ENCODE results near the gene FAM78A.

FAM78A gene

DNA sequence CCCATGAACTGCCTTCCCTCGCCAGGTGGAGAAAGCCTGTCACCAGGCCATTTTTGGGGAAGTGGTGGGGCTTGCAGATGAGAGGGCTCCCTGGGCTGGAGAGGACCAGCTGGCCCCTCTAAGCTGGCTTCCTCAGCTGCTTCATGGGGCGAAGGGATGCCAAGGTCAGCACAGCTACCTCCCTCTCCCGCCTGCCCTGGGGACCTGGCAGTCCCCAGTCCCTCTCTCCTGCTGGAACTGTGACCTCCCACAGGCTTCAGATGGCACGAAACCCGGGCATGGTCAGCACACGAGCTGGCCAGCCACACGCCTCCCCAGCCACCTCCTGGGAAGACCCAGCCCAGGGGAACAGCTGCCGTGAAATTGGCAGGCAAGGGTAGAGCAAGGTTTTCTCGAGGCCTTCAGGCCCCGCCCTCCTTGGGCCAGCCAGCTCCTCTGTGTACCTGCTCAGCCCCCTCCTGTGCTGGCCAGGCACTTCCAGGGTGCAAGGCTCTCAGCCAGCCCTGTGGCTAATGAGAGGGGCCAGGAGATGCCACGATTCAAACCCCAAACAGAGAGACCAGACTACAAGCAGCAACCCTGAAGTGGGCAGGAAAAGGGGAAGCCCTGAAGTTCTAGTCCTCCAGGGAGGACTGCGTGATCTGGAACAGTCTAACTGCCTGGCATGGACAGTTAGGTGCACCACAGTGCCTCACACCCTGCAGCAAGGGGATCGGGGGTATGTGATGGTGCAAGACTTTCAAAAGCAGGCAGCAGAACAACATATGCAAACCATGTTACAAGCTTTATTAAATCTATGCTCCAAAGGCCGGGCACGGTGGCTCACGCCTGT lies 26.1 kb upstream of the FAM78A start:
- DNase-seq (ENCODE audit: low read depth), result no peak

DNA sequence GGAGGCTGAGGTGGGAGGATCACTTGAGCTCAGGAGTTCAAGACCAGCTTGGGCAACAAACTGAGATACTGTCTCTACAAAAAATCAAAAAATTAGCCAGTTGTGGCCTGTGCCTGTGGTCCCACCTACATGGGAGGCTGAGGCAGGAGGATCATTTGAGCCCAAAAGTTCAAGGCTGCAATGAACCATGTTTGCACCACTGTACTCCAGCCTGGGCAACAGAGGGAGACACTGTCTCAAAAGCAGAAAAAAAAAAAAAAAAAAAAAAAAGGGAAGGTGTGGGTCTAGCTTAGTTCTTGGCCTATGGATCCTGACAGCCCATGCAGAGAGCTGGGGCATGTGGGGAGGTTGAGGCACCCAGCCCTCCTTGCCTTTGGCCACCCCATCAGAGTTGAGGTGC lies 24.1 kb upstream of the FAM78A start:
- no peak for DNase-seq (ENCODE audit: low read depth)

DNA sequence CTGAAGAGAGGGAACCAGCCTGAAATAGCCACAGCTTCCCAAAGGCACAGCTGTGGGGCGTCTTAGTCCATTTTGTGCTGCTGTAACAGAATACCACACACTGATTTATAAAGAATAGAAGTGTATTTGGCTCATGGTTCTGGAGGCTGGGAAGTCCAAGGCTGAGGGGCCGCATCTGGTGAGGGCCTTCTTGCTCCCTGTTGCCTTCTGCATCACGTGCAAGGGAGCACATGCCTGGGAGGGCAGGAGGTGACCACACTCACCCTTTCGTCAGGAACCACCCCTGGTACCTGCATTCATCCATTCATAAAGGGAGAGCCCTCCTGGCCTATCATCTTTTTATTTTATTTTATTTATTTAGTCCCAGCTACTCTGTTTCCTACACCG lies 23.6 kb upstream of the FAM78A start:
- DNase-seq (ENCODE audit: low read depth), result no peak

DNA sequence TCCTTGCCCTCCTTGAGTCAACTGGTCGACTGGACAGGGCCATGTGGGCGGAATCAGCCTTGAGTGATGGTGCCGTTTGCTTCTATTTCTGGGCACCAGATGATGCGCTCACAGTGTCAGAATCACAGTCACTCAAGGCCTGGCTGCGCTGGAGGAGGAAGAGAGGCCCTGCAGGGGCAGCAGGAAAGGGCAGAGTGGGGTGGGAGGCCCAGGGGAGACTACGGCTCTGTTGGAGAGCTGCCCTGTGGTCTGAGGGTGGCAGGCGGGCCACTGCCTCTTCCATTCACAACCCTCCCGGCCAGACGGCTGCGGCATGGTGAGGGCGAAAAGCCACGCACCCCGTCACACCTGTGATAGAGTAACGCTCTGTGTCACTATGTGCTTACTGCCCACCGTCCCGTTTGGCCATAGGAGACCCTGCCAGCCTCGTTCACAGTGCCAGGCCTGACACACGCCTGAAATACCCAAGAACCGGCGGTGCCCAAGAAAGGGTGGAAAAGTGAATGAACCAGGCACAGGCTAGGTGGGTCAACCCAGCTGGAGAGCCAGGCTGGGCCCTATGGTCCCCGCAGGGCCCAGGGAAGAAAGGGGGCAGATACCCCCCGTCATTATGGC lies 23.1 kb upstream of the FAM78A start:
- no peak for DNase-seq (ENCODE audit: low read depth)

DNA sequence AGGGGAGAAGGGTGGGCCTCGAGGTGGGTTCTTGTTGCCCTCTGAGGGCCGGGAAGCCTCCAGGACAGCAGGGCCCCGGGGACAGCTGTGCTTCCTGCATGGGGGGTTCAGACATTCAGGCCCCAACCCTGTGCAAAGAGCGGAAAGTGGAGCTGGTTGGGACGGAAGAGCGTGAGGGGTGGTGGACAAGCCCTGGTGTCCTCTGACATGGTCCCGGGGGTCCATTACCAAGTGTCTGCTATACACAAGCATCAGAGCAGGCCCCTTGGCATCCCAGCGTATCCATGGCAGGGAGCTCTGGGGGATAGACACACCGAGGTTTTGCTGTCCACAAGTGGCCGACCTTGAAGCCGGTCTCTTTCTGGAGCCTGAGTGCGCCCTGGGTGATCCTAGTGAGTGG lies 22.5 kb upstream of the FAM78A start:
- no peak for DNase-seq (ENCODE audit: low read depth)

DNA sequence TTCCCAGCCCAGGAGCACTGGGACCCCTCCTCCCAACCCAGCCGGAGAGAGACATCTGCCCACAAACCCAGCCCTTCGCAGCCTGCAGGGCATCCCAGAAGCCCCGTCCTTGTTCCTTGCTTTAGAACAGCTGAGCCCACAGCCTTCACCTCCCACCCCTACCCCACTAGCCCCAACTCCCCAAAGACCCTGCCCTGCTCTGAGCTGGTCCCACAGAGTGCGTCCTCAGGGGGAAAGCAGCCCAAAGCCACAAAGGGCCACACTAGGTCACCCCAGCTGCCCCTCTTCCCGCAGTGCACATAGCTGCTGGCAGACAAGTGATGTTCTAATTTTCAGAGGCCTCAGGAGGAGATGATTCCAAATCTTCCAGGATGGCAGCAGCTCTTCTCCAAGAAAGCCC lies 22.0 kb upstream of the FAM78A start:
- no peak for DNase-seq (ENCODE audit: low read depth)

DNA sequence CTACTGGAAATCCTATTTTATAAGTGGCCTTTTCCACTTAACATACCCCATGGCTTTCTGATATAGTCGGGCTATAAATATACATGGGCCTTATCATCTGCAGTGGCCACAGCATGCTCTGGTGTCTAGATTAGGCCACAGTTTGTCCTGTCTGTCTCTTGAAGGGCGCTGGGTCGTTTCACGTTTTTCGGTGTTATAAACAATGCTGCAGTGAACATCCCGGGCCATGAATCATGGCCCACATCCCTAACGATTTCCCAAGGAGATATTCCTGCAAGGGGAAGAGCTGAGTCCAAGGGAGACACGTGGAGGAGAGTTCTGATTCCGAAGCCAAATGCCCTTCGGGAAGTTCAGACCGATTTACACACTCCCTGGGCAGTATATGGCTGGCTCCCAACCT lies 21.6 kb upstream of the FAM78A start:
- DNase-seq (ENCODE audit: low read depth), result no peak

DNA sequence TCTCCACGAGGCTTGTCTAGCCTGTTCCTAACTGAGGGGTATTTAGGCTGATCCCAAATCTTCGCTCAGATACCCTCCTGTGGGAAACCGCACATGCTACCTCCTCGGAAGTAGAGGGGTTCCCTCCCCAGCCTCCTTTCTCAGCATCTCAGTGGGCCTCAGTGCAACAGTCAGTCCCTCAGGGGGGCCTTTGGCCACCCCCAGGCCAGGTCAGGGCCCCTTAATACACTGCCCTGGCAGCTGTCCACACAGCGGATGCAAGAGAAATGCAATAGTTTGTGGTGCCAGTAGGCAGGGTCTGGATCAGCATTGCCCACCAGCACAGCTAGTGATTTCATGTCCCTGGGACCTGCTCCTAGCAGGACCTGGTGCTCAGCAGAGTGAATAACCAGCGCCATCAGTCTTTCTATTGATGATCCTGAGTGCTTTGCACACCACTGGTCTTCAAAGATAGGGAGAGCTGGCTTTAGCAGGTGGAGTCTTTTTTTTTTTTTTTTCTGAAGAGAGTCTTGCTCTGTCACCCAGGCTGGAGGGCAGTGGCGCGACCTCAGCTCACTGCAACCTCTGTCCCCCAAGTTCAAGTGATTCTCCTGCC lies 20.7 kb upstream of the FAM78A start:
- DNase-seq (ENCODE audit: low read depth), result no peak

DNA sequence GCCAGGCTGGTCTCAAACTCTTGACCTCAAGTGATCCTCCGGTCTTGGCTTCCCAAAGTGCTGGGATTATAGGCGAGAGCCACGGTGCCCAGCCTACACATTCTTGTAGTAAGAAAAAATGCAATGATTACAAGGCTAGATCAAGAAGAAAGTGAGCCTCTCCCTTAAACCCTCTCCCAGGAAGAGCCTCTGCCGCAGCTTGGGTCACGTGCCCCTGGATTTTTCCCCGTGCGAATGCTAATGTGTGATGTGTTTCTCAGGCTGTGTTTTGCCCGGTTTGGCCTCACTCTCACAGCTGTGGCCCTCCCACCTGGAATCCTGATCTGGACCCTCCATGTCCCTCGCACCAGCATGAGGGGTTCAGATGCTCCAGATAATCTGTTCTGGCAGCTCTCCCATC lies 20.1 kb upstream of the FAM78A start:
- DNase-seq (ENCODE audit: low read depth), result no peak

DNA sequence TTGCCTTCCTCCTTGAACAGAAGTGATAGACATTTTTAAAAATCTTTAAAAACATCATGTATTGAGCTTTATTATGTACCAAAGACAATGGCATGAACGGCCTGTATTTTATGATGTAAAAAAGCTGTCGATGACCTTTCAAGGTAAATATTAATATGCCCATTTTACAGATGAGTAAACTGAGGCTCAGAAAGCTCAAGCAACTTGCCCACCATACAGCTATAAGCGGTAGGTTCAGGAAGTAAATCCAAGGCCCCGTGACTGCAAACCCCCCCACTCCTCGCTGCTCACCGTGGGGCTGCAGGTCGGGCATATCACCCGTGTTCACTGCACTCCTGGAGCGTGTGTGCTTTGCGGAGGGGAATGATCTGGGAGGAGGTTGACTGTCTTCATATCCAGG lies 16.6 kb upstream of the FAM78A start:
- no peak for DNase-seq (ENCODE audit: low read depth)

DNA sequence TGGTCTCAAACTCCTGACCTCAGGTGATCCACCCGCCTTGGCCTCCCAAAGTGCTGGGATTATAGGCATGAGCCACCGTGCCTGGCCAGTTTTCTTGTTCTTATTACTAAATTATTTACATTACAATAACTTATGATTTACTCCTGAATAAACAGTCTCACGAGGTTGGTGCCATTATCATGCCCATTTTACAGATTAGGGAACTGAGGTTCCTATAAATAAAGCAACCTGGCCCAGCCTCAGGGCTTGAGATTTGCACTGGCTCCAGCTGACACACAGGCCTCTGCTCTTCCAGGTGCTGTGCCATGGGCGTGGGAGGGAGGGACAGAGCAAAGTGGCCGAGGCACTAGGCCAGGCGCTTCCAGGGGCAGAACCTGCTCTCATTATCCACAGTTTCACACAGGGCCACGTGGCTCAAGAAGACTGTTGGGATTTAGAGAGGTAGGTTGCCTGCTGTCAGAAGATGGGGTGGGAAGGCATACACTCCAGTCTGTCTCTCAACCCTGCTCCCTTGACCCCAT lies 15.5 kb upstream of the FAM78A start:
- DNase-seq (ENCODE audit: low read depth), result no peak

DNA sequence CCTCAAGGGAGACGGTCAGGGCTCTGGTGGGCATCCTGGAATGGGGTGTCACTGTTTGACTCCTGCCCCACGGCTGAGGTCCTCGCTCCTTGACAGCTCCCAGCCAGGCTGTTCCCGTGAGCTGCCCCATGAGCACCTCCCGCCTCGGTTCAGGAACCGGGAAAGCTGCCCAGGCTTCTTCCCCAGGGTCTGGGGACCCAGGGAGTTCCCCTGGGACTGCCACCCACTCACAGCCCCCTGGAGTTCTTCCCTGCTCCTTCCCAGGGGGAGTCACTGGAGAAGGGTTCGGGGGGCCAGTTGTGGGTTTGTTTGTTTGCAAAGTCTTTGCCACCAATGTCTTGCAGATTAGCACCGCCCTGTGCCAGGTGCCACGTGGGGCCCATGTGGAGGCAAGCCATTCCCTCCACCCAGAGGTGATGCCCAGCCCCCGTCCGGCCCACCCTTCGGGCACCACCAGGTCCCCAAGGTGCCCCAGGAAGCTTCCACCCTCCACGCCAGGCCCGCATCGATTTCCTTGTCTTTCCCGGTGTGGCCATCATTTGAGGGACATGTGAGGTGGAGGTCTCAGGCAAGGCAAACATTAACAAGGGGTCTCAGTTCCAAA lies 14.6 kb upstream of the FAM78A start:
- DNase-seq (ENCODE audit: low read depth), result no peak

DNA sequence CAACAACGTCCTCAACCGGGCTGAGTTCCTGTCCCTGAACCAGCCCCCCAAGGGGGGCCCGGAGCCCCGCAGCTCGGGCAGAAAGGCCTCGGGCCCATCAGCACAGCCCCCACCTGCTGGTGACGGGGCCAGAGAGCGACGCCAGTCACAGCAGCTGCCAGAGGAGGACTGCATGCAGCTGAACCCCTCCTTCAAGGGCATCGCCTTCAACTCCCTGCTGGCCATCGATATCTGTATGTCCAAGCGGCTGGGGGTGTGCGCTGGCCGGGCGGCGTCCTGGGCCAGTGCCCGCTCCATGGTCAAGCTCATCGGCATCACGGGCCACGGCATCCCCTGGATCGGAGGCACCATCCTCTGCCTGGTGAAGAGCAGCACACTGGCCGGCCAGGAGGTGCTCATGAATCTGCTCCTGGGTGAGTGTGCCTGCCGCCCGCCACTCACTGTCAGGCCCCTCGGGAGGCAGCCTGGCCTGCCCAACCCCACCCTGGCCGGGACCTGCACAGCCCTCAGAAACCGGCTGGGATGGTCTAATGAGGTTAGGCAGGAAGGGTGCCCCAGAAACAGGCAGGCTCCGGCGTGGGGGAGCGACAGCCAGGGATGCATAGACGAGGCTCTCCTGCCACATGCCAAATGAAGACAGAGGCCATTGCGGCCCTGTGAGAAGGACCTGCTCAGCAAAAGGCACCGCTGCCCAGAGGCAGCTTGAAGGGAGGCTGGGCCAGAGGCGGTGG lies 13.9 kb upstream of the FAM78A start:
- no peak for DNase-seq (ENCODE audit: low read depth)

DNA sequence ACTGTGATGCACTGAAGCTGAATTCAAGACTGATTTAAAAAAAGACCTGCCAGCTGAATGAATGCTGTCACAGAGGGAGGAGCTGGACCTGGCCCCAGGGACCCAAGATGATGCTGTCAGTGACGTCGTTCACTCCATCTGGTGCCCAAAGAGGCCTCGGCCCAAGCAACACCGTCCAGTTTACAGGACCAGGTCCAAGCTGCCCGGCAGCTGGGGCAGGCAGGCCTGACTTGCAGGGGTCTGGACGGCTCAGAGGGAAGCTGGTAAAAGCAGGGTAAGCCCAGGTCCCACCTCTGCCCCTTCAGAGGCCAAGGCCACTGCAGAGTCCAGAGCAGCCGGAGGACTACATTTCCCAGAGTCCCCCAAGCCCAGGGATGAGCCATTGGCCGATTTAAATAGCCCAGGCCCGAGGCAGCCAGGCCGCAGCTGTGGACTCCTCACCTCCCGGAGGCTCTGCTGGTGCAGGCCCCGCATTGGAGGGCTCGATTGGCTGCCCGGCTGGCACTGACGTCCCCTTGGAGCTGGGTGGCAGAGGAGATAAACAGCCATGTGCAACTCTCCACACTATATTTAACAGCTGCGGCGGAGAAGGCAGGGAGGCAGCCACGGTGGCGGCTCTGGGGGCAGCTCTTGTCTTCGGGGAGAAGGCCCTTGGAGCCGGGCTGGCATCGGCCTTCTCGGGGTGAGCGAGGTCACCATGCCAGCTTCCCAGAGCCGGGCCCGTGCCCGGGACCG lies 13.2 kb upstream of the FAM78A start, which contains the start of gene PLPP7:
TSS of gene PLPP7 (plus strand) at position 423 of the 735 bp plus-strand sequence. CDS start at position 698, 275 bp downstream.
- no peak for DNase-seq (ENCODE audit: low read depth)

DNA sequence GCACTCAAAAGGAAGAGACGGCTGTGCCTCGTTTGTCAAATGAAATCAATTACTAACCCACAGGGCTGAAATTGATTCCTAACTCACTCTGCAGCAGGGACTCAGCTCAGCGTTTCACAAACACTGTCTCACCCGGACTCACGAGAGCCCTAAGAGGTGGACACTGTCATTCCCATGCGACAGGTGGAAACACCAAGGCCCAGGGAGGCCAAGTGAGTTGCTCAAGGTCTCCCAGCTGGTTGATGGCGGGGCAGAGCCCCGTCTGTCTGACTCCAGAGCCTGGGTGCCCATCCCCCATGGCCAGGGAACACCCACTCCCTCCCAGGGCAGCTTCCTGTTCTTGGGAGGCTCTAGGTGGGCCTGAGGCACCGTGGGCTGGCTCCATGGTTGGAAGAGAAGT lies 11.9 kb upstream of the FAM78A start:
- DNase-seq (ENCODE audit: low read depth), result no peak

DNA sequence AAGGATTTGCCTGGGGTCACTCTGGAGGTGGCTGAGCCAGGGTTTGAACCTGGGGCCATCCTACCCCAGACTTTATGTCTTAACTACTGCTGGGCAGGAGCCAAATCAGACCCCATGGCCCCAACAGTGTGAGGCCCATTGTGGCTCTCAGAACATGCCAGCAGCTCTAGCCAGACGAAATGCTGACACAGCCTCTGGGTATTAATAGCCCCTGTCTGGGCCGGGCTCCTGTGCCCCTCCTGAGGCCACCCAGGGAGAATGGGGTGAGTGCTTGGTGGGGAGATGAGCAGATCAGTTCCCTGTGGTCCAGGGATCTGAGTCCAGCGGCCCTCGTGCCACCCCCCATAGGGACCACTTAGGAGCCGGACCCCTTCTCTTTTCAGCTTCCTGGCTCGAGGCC lies 11.0 kb upstream of the FAM78A start:
- no peak for DNase-seq (ENCODE audit: low read depth)

DNA sequence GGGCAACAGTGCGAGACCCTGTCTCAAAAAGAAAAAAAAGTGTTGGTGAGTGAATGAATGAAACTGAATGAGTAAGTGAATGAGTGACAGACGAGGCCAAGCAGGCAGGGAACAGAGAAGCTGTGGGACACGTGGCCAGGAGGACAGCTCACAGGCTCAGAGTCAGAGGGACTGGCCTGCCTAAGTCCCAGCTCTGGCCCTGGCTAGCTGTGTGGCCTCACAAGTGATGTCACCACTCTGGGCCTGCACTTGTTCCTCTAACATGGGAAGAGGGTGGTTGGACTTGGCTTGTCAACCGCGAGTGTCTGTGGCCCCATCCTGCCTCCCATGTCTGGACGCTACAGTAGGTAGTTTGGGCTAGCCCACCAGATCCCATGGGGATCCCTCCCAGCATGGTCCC lies 8.5 kb upstream of the FAM78A start:
- DNase-seq (ENCODE audit: low read depth), result no peak

DNA sequence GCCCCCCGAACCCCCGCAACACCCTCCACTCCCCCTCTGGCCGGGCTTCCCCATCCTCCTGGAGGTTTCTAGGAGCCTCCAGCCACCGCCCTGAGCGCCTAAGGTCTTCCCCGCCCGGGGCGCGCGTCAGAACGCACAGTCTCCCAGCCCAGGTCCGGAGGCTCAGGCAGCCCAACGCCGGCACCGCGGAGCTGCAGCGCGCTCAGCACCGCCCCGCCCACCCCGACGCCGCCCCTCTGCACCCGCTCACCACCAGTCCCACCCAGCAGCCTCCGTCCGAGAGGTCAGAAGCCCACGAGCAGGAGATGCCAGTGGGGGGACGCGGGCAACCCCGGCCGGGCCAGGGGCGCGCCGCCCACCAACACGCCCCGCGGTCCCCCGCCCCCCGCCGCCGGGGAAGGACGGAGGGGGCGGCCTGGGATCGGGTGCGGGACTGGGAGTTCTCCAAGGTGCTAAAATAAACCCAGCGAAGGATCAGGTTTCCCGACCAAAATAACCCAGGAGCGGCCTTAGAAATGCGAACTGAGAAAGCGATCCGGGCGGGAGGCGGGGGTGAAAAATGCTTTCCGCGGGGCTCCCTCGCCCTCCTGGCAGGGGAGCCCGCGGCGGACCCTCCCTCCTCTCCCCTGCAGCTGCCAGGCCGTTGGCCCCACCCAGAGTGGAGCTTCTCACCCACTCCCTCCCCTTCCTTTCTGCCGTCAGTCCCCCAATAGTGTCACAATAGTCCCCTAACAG lies 6.5 kb upstream of the FAM78A start:
- DNase-seq (ENCODE audit: low read depth), result no peak

DNA sequence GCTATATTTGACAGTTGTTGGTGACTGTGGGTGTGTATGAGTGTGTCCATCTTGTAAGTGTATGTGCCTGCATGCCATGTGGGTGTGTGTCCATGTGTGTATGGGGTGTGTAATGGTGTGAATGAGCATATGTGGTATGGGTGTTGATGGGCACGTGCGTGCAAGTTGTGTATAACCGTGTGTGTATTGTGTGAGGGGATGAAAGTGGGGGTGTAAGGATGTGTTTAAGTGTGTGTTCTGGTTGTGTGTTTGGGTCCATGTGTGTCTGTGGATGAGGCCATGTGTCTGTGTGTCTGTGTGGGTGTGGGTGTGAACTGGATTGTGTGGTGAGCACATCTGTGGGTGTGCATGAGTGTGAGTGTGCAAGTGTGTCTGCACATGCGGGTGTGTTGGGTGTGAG lies 5.9 kb upstream of the FAM78A start:
- DNase-seq (ENCODE audit: low read depth), result no peak

DNA sequence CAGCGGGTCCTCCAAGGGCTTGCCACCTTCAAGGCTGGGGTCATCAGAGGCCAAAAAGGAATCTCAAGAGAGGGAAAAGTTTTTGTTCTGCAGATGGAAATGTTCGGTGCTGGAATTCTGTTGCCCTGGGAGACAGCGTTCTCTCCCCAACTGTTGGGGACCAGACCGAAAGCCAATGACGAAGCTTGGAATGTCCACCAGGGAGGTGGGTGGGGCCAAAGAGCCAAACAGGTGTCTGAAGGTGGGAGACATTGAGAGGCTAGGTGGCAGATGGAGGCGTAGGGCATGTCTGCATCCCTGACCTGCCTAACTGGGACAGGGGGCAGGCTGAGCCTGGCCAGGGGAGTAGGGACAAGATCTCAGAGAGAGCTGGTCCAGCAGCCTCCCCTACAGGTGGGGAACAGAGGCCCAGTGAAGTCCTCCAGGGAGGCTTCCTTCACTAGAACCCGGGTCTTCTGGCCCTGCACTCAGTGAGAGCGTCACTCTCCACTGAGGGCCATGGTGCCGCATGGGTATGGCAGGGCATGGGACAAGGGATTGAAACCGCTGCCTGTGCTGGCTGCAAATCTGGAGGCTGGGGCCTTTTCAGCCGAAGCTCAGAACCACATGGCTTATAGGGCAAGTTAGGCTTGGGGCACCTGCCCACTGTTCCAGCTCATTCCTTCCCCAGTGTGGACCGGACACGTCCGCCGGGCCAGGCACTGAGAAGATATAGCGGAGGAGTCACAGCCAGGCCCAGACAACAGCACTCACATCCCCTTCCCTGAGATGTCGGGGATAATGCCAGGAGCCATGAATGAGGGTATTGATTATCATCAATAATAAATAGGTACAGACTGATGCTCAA lies 5.0 kb upstream of the FAM78A start:
- no peak for DNase-seq (ENCODE audit: low read depth)

Data from stimulated activated CD4-positive, alpha-beta T cell treated with anti-CD3 and anti-CD28 coated beads, Interleukin-2, amount 100 ng/mL, for 4 hours (primary cell).